H1 (cell line): Measurements from ENCODE around the gene ABHD12B.

Source experiments
- BRCA1 ChIP-seq: IDR thresholded peaks from 2 replicates; pipeline ENCODE4 v1.6.1; 2012; ENCODE audit warnings: low read depth, low read length, improper control_type of control experiment
- CTCF ChIP-seq, 3 experiments: IDR thresholded peaks; 1 replicate in 2 of 3; 2 replicates in 1 of 3; pipeline versions ENCODE4 v1.5.1 to v1.6.1; 2011; ENCODE audit warnings: low read length in 3 of 3, mild to moderate bottlenecking in 3 of 3, inconsistent platforms in 2 of 3, low read depth in 1 of 3, moderate library complexity in 1 of 3; ENCODE audit not compliant: insufficient read depth in 1 of 3; ENCODE audit errors: control extremely low read depth in 1 of 3
- EP300 ChIP-seq, 2 experiments: IDR thresholded peaks; 1 replicate in 1 of 2; 2 replicates in 1 of 2; pipeline ENCODE4 v1.6.1; 2011 to 2012; ENCODE audit warnings: low read depth in 2 of 2, low read length in 2 of 2, mild to moderate bottlenecking in 2 of 2, borderline replicate concordance in 1 of 2, inconsistent platforms in 1 of 2, moderate library complexity in 1 of 2
- EZH2 ChIP-seq: fragments of 200-600 bp; sonication (generic); IDR thresholded peaks from 2 replicates; pipeline ENCODE4 v1.7.1; 2012; ENCODE audit warnings: low read depth, mild to moderate bottlenecking, moderate library complexity, low read length, inconsistent platforms; ENCODE audit not compliant: severe bottlenecking
- GABPA ChIP-seq: IDR thresholded peaks from 2 replicates; pipeline ENCODE4 v1.6.1; 2011; ENCODE audit warnings: mild to moderate bottlenecking, low read length, moderate library complexity, borderline replicate concordance; ENCODE audit not compliant: insufficient read depth
- MAX ChIP-seq: IDR thresholded peaks from 2 replicates; pipeline ENCODE4 v1.6.1; 2012; ENCODE audit warnings: inconsistent platforms
- POLR2A ChIP-seq, 2 experiments: IDR thresholded peaks; 1 replicate in 1 of 2; 2 replicates in 1 of 2; pipeline ENCODE4 v1.6.1; 2011; ENCODE audit warnings: low read depth in 2 of 2, low read length in 2 of 2, mild to moderate bottlenecking in 2 of 2; ENCODE audit errors: control extremely low read depth in 1 of 2
- RAD21 ChIP-seq, 2 experiments: IDR thresholded peaks in 1 of 2; conservative IDR thresholded peaks in 1 of 2; 2 replicates each; pipeline ENCODE4 v1.6.1; 2011; ENCODE audit warnings: low read depth in 2 of 2, low read length in 2 of 2, improper control_type of control experiment in 1 of 2, inconsistent platforms in 1 of 2, mild to moderate bottlenecking in 1 of 2, moderate library complexity in 1 of 2
- TAF1 ChIP-seq: IDR thresholded peaks from 2 replicates; pipeline ENCODE4 v1.6.1; 2011; ENCODE audit warnings: mild to moderate bottlenecking, low read depth, low read length
- USF2 ChIP-seq: IDR thresholded peaks from 2 replicates; pipeline ENCODE4 v1.6.1; 2011; ENCODE audit warnings: low read length, improper control_type of control experiment

GRCh38 chr14:50823051-50823761, 48.6 kb upstream of the ABHD12B start:
- TF ChIP-seq POLR2A (IDR thresholded peaks at IDR 0.05; ENCODE audit: control extremely low read depth in 1 of 2, low read depth in 2 of 2, low read length in 2 of 2) (no peak), CTCF (IDR thresholded peaks at IDR 0.05; ENCODE audit: control extremely low read depth in 1 of 3, insufficient read depth in 1 of 3, low read depth in 1 of 3, low read length in 3 of 3) (no peak), RAD21 (IDR thresholded peaks at IDR 0.05 in 1 of 2, conservative IDR thresholded peaks at IDR 0.05 in 1 of 2; ENCODE audit: low read depth in 2 of 2, low read length in 2 of 2) (no peak), EP300 (IDR thresholded peaks at IDR 0.05; ENCODE audit: borderline replicate concordance in 1 of 2, low read depth in 2 of 2, low read length in 2 of 2) (no peak), MAX (no peak), EZH2 (no peak), USF2 (no peak), GABPA (no peak), TAF1 (no peak), BRCA1 (no peak)
